Cerebellar nuclear complex (tissue), 1 donor: Measurements from ENCODE around the gene PLEKHH1.
A peak's percentile ranks its signal among the peaks of the same experiment; 100 is the strongest.

ENCODE experiments used
- DNase-seq, 2 experiments: peaks; one replicate each; lab custom pipeline; 2025; lab: John Stamatoyannopoulos, UW

Gene PLEKHH1

GRCh38 chr14:67566908-67567307 is 33.8 kb downstream of the PLEKHH1 start:
- DNase-seq: no peak

- no peak for DNase-seq
Observed at GRCh38 chr14:67567654-67568053, 34.6 kb downstream of the PLEKHH1 start.

- no peak for DNase-seq
Observed at GRCh38 chr14:67569011-67569650, 36.0 kb downstream of the PLEKHH1 start.

- no peak for DNase-seq
Observed at GRCh38 chr14:67569651-67570290, 36.7 kb downstream of the PLEKHH1 start.

- DNase-seq: no peak
Observed at GRCh38 chr14:67570453-67570852, 37.4 kb downstream of the PLEKHH1 start.

GRCh38 chr14:67571275-67571990 is 38.3 kb downstream of the PLEKHH1 start:
- DNase-seq: peak in 1 of 2 experiments; percentile 21

- DNase-seq: no peak
Observed at GRCh38 chr14:67571991-67572323, 38.9 kb downstream of the PLEKHH1 start.

- no peak for DNase-seq
Observed at GRCh38 chr14:67572608-67573007, 39.5 kb downstream of the PLEKHH1 start.

- DNase-seq: no peak
Observed at GRCh38 chr14:67573228-67574010, 40.3 kb downstream of the PLEKHH1 start.

GRCh38 chr14:67574156-67574555 is 41.1 kb downstream of the PLEKHH1 start:
- DNase-seq: no peak

- no peak for DNase-seq
Observed at GRCh38 chr14:67574806-67575205, 41.7 kb downstream of the PLEKHH1 start.

- no peak for DNase-seq
Observed at GRCh38 chr14:67575684-67576083, 42.6 kb downstream of the PLEKHH1 start.

GRCh38 chr14:67576216-67576955 is 43.3 kb downstream of the PLEKHH1 start:
- no peak for DNase-seq

GRCh38 chr14:67577181-67577808 is 44.2 kb downstream of the PLEKHH1 start:
- DNase-seq: no peak

GRCh38 chr14:67577909-67578749 is 45.0 kb downstream of the PLEKHH1 start:
- peak; percentile 20 to 33 for DNase-seq

GRCh38 chr14:67579040-67579439 is 46.0 kb downstream of the PLEKHH1 start:
- DNase-seq: no peak

GRCh38 chr14:67579636-67580035 is 46.5 kb downstream of the PLEKHH1 start:
- no peak for DNase-seq

- no peak for DNase-seq
Observed at GRCh38 chr14:67580336-67581171, 47.5 kb downstream of the PLEKHH1 start.

GRCh38 chr14:67581643-67582042 is 48.6 kb downstream of the PLEKHH1 start:
- DNase-seq: no peak
